ENCODE data around the gene TSPAN15.

TSPAN15 gene

DNA sequence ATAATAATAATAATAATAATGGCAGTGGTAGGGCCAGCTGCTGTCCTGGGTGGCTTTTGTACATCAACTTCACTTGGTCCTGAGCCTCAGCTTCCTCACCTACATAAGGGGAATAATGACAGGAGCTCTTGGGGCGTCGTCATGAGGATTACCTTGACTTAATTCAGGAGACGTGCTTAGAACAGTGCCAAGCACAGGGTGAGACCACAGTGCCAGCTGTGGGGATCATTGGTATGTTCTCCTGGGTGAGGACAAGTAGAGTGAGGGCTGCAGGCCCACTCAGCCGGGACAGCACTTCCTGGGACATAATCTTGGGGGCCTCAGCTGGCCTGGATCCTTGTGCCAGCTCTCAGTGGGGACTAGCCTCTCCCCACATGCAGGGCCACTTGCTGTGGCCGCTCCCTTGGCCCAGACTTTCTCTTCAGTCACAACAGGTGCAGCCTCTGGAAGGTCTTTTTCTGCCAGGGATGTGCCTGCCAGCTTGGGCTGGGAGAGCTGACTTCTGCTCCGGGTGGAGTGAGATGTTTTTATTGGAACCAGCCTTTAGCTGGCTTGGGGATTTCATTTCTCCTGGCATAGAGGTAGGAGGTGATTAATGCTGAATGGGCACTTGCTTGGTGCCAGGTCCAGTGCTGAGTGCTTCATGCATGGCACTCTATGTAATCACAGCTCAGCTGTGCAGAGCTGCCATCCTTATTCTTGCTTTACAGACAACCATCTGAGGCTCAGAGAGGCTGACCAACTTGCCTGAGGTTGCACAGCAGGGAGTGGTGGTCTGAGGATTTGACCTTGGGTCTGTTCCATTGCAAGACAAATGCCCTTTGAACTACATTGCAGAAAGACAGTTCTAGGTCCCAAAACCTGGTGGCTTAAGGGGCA is 45.3 kb downstream of the TSPAN15 start:
- Histone ChIP-seq H3K36me3 (ENCODE audit: control insufficient read depth in 4 of 4, insufficient read depth in 4 of 4, low read length in 3 of 4) (no peaks in the 10 kb centered on the region), H3K27me3 (replicated peaks in 2 of 5; ENCODE audit: control insufficient read depth in 4 of 5, insufficient read depth in 5 of 5, low read length in 4 of 5) (no peaks in the 10 kb centered on the region), H3K9me3 (ENCODE audit: control extremely low read depth in 1 of 5, control insufficient read depth in 4 of 5, insufficient read depth in 2 of 5, low read depth in 1 of 5, low read length in 4 of 5) (no peaks in the 10 kb centered on the region), H3K27ac (ENCODE audit: insufficient read depth in 1 of 2, low read depth in 1 of 2, low read length in 2 of 2, poor library complexity in 1 of 2, severe bottlenecking in 2 of 2) (no peak overlapping the region), H3K4me1 (ENCODE audit: control extremely low read depth in 1 of 4, control insufficient read depth in 4 of 4, insufficient read depth in 4 of 4, low read length in 3 of 4) (peaks cover 0 to 15% (median 8%) of the 10 kb centered on the region in 4 experiments), H3K4me3 (ENCODE audit: control insufficient read depth in 1 of 7, extremely low read depth in 1 of 7, insufficient read depth in 4 of 7, low read depth in 2 of 7, low read length in 6 of 7) (no peak overlapping the region)
- no peak for DNase-seq
- CTCF ChIA-PET, result interaction anchor here (1.3 to 2.4 kb wide), 4 partner anchors 10 to 47 kb away, joined by 3 to 7 read pairs (median 6); no protein-coding TSS in a partner anchor
- POLR2A ChIA-PET, result no interaction called here
- 95% methylated on average over 6 of the region's 6 CpGs for WGBS (ENCODE audit: insufficient coverage)

DNA sequence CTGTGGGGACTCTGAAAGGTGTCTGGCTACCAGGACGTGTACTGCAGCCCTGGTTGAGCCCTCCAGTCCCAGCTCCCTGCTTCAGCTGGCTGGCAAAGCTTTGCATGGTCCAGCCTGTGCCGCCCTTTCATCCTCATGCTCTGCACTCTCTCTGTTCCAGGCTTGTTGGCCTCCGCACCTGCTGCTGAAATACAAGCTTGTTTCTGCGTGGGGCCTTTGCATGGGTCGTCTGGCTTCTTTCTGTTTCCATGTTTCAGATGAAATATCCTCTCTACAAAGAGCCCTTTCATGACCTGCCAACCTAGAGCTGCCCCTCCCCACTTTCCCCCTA is 45.9 kb downstream of the TSPAN15 start:
- Histone ChIP-seq H3K9me3 (ENCODE audit: control extremely low read depth in 1 of 5, control insufficient read depth in 4 of 5, insufficient read depth in 2 of 5, low read depth in 1 of 5, low read length in 4 of 5) (no peaks in the 10 kb centered on the region), H3K4me3 (ENCODE audit: control insufficient read depth in 1 of 7, extremely low read depth in 1 of 7, insufficient read depth in 4 of 7, low read depth in 2 of 7, low read length in 6 of 7) (no peak overlapping the region), H3K27me3 (replicated peaks in 2 of 5; ENCODE audit: control insufficient read depth in 4 of 5, insufficient read depth in 5 of 5, low read length in 4 of 5) (no peaks in the 10 kb centered on the region), H3K27ac (ENCODE audit: insufficient read depth in 1 of 2, low read depth in 1 of 2, low read length in 2 of 2, poor library complexity in 1 of 2, severe bottlenecking in 2 of 2) (no peak overlapping the region), H3K36me3 (ENCODE audit: control insufficient read depth in 4 of 4, insufficient read depth in 4 of 4, low read length in 3 of 4) (no peaks in the 10 kb centered on the region), H3K4me1 (ENCODE audit: control extremely low read depth in 1 of 4, control insufficient read depth in 4 of 4, insufficient read depth in 4 of 4, low read length in 3 of 4) (peaks cover 0 to 11% (median 8%) of the 10 kb centered on the region in 4 experiments)
- no peak for DNase-seq
- CTCF ChIA-PET, result interaction anchor here (1.3 to 2.4 kb wide), 5 partner anchors 10 to 82 kb away, joined by 3 to 7 read pairs (median 5); no protein-coding TSS in a partner anchor
- 96% methylated on average over 5 of the region's 5 CpGs for WGBS (ENCODE audit: insufficient coverage)
- POLR2A ChIA-PET, result no interaction called here

DNA sequence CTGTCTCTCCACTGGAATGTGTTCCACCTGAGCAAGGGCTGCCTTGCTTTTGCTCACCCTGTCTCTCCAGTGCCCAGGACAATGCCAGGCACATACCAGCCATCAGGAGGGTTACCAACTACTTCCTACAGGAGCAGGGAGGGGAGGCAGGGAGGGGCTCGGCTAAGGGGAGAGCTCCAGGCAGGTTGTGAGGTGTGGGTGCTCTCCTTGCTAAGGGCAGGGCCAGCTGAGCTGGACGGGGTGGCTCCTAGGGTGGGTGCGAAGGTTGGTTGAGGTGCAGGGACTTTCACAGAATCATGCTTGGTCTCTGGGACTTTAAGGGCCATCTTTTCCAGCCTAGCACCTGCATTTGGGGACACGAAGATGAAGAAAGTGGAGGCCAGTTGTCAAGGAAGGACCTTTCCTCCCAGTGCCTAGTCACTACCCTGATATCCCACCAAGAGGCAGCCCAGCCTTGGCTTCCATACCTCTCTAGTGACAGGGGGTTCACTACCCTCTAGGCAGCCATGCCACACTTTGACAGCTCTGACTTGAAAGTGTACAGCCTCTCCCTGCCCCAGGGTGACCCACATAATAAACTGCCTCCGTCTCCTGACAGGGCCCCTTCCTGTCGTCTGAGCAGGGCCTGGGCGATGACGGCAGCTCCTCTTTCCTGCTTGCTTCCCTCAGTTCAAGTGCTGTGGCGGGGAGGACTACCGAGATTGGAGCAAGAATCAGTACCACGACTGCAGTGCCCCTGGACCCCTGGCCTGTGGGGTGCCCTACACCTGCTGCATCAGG is 46.5 kb downstream of the TSPAN15 start:
- Histone ChIP-seq H3K36me3 (ENCODE audit: control insufficient read depth in 4 of 4, insufficient read depth in 4 of 4, low read length in 3 of 4) (no peaks in the 10 kb centered on the region), H3K4me3 (ENCODE audit: control insufficient read depth in 1 of 7, extremely low read depth in 1 of 7, insufficient read depth in 4 of 7, low read depth in 2 of 7, low read length in 6 of 7) (no peak overlapping the region), H3K9me3 (ENCODE audit: control extremely low read depth in 1 of 5, control insufficient read depth in 4 of 5, insufficient read depth in 2 of 5, low read depth in 1 of 5, low read length in 4 of 5) (no peaks in the 10 kb centered on the region), H3K27ac (ENCODE audit: insufficient read depth in 1 of 2, low read depth in 1 of 2, low read length in 2 of 2, poor library complexity in 1 of 2, severe bottlenecking in 2 of 2) (no peak overlapping the region), H3K4me1 (ENCODE audit: control extremely low read depth in 1 of 4, control insufficient read depth in 4 of 4, insufficient read depth in 4 of 4, low read length in 3 of 4) (peaks cover 0 to 11% (median 8%) of the 10 kb centered on the region in 4 experiments), H3K27me3 (replicated peaks in 2 of 5; ENCODE audit: control insufficient read depth in 4 of 5, insufficient read depth in 5 of 5, low read length in 4 of 5) (no peaks in the 10 kb centered on the region)
- DNase-seq, result peak in 2 of 3 donors; percentile 30 to 42
- POLR2A ChIA-PET, result no interaction called here
- WGBS (ENCODE audit: insufficient coverage), result 29% methylated on average over 9 of the region's 11 CpGs
- CTCF ChIA-PET, result interaction anchor here (1.0 to 2.4 kb wide), 5 partner anchors 10 to 83 kb away, joined by 3 to 9 read pairs (median 4); no protein-coding TSS in a partner anchor

DNA sequence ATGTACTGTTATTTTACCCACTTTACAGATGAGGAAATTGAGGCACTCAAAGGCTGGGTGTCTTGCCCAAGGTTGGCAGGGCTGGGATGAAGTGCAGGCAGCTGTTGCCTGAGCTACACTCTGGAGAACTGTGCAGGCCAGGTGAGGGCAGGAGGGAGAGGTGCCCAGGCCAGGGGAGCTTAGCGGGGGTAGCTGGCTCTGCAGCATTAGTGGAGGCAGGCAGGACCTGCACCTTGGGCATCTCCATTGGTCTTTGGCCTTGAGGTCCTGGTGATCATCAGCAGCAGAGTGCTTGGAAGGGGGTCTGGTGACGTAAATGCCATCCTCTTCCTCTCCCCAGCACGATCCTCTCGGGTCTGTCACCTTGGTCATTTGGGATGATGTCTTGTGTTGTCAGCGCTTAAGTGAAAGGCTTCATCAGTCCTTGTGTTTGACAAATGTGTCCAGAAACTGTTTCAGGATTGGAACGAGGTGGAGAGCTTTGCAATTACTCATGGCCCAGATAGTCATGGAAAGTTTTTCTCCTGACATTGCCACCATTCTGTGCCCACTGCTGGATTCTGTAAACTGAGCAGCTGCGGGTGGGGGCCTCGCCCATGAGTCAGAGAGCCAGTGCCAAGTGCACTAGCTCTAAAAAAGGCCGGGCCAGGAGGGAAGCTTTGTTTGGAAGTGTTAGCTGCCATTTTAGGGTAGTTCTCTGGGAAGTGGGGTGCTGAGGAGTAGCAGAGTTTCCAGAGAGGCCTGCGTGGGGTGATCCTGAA is 47.6 kb downstream of the TSPAN15 start:
- POLR2A ChIA-PET, result no interaction called here
- CTCF ChIA-PET, result interaction anchor here (0.7 to 2.4 kb wide), 6 partner anchors 9 to 85 kb away, joined by 3 to 9 read pairs (median 4); no protein-coding TSS in a partner anchor
- Histone ChIP-seq H3K36me3 (ENCODE audit: control insufficient read depth in 4 of 4, insufficient read depth in 4 of 4, low read length in 3 of 4) (no peaks in the 10 kb centered on the region), H3K27me3 (replicated peaks in 2 of 5; ENCODE audit: control insufficient read depth in 4 of 5, insufficient read depth in 5 of 5, low read length in 4 of 5) (no peaks in the 10 kb centered on the region), H3K9me3 (ENCODE audit: control extremely low read depth in 1 of 5, control insufficient read depth in 4 of 5, insufficient read depth in 2 of 5, low read depth in 1 of 5, low read length in 4 of 5) (no peaks in the 10 kb centered on the region), H3K4me1 (ENCODE audit: control extremely low read depth in 1 of 4, control insufficient read depth in 4 of 4, insufficient read depth in 4 of 4, low read length in 3 of 4) (peaks cover 0 to 11% (median 8%) of the 10 kb centered on the region in 4 experiments), H3K27ac (ENCODE audit: insufficient read depth in 1 of 2, low read depth in 1 of 2, low read length in 2 of 2, poor library complexity in 1 of 2, severe bottlenecking in 2 of 2) (no peak overlapping the region), H3K4me3 (ENCODE audit: control insufficient read depth in 1 of 7, extremely low read depth in 1 of 7, insufficient read depth in 4 of 7, low read depth in 2 of 7, low read length in 6 of 7) (no peak overlapping the region)
- WGBS (ENCODE audit: insufficient coverage), result 97% methylated on average over 10 of the region's 10 CpGs
- no peak for DNase-seq

DNA sequence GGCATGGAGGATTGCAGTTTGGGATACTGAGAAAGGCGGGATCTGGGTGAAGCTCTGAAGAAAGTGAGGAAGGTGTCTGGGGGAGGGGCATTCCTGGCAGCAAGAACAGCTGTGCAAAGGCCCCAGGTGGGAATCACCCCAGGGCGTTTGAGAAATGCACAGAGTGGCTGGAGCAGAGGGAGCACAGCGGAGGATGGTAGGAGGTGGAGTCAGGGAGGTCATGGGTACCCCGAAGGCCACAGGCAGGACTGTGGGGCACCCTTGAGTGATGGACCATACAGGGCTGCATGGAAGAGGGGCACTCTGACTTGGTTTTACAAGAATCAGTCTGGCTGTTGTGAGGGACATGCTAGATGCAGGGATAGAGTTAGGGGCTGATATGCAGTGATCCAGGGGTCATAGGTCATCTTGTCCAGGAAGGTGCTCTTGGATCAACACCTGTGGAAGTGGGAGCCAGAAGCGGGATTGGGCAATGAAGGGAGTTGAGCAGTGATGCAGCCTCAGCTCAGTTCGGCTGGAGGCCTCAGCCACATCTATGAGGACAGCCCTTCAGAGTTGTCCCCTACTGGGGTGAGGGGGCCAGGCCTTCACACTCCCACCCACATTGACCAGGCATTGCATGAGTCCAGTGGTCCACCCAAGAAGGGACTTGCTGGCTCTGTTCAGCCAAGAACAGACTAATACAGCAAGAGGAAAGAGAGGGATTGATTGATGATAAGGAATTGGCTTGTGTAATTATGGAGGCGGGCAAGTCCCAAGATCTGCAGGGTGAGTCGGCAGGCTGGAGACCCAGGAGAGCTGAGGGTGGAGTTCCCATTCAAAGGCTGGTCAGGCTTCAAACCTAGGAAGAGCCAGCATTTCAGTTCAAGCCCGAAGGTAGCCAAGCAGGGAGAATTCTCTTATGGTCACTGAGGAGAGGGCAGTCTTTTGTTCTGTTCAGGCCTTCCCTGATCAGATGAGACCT is 48.7 kb downstream of the TSPAN15 start:
- WGBS (ENCODE audit: insufficient coverage), result 97% methylated on average over 9 of the region's 9 CpGs
- POLR2A ChIA-PET, result no interaction called here
- H3K4me3 ChIP-seq (ENCODE audit: control insufficient read depth in 1 of 7, extremely low read depth in 1 of 7, insufficient read depth in 4 of 7, low read depth in 2 of 7, low read length in 6 of 7), result no peak overlapping the region
- peaks cover 0 to 11% (median 8%) of the 10 kb centered on the region in 4 experiments for H3K4me1 ChIP-seq (ENCODE audit: control extremely low read depth in 1 of 4, control insufficient read depth in 4 of 4, insufficient read depth in 4 of 4, low read length in 3 of 4)
- H3K27ac ChIP-seq (ENCODE audit: insufficient read depth in 1 of 2, low read depth in 1 of 2, low read length in 2 of 2, poor library complexity in 1 of 2, severe bottlenecking in 2 of 2), result no peak overlapping the region
- no peaks in the 10 kb centered on the region for H3K27me3 ChIP-seq (replicated peaks in 2 of 5; ENCODE audit: control insufficient read depth in 4 of 5, insufficient read depth in 5 of 5, low read length in 4 of 5)
- no peaks in the 10 kb centered on the region for H3K9me3 ChIP-seq (ENCODE audit: control extremely low read depth in 1 of 5, control insufficient read depth in 4 of 5, insufficient read depth in 2 of 5, low read depth in 1 of 5, low read length in 4 of 5)
- H3K36me3 ChIP-seq (ENCODE audit: control insufficient read depth in 4 of 4, insufficient read depth in 4 of 4, low read length in 3 of 4), result no peaks in the 10 kb centered on the region
- CTCF ChIA-PET, result interaction anchor here (1.0 to 2.2 kb wide), 3 partner anchors 8 to 85 kb away, joined by 3 to 9 read pairs (median 3); no protein-coding TSS in a partner anchor
- DNase-seq, result no peak

DNA sequence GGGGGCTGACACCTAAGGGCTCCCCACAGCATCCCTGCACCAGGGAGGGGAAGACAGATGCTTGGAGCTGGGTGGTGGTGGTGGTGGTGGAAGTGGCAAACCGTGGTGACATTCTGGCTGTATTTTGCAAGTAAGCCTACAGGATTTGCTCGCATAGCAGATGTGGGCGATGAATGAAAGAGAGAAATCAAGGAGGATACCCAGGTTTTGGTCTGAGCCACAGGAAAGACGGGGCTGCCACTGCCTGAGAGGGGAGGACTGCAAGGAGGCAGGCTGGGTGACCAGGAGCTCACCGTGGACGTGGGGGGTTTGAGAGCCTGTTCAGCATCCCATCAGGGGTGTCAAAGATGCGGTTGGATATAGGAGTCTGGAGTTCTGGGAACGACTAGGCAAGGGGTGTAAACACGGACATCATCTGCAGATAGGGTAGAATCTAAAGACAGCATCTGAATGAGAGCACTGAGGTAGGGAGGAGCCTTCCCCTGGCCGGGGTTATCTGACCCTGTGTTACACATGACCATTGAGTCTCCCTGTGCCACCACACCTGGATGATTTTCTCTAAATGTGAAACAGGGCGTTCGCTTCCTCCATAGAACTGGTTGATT is 49.7 kb downstream of the TSPAN15 start:
- no peaks in the 10 kb centered on the region for H3K9me3 ChIP-seq (ENCODE audit: control extremely low read depth in 1 of 5, control insufficient read depth in 4 of 5, insufficient read depth in 2 of 5, low read depth in 1 of 5, low read length in 4 of 5)
- H3K27me3 ChIP-seq (replicated peaks in 2 of 5; ENCODE audit: control insufficient read depth in 4 of 5, insufficient read depth in 5 of 5, low read length in 4 of 5), result no peaks in the 10 kb centered on the region
- CTCF ChIA-PET, result interaction anchor here (0.7 to 1.0 kb wide), 2 partner anchors 86 to 135 kb away, joined by 3 read pairs; no protein-coding TSS in a partner anchor
- POLR2A ChIA-PET, result no interaction called here
- no peak overlapping the region for H3K27ac ChIP-seq (ENCODE audit: insufficient read depth in 1 of 2, low read depth in 1 of 2, low read length in 2 of 2, poor library complexity in 1 of 2, severe bottlenecking in 2 of 2)
- H3K36me3 ChIP-seq (ENCODE audit: control insufficient read depth in 4 of 4, insufficient read depth in 4 of 4, low read length in 3 of 4), result no peaks in the 10 kb centered on the region
- WGBS (ENCODE audit: insufficient coverage), result 97% methylated on average over 11 of the region's 12 CpGs
- H3K4me1 ChIP-seq (ENCODE audit: control extremely low read depth in 1 of 4, control insufficient read depth in 4 of 4, insufficient read depth in 4 of 4, low read length in 3 of 4), result peaks cover 0 to 11% (median 8%) of the 10 kb centered on the region in 4 experiments
- DNase-seq, result no peak
- H3K4me3 ChIP-seq (ENCODE audit: control insufficient read depth in 1 of 7, extremely low read depth in 1 of 7, insufficient read depth in 4 of 7, low read depth in 2 of 7, low read length in 6 of 7), result no peak overlapping the region

All from common myeloid progenitor, CD34-positive (primary cell).